HPDE6-E6E7 (cell line): ENCODE measurements around the gene FGFR4.
A peak's percentile ranks its signal among the peaks of the same experiment; 100 is the strongest.

ENCODE experiments used
- DNase-seq: peaks from one replicate; pipeline ENCODE4 v3.0.0; 2011; ENCODE audit warnings: missing footprints; ENCODE audit errors: extremely low spot score

Gene FGFR4

GRCh38 chr5:177132136-177133095, 45.7 kb downstream of the FGFR4 start:
- no peak for DNase-seq

- DNase-seq, result peak; percentile 63
Observed at GRCh38 chr5:177133096-177133852, 46.6 kb downstream of the FGFR4 start, which contains the start of gene NSD1. Gene NSD1 (plus strand): TSS chr5:177133773. CDS start chr5:177135104, 1,331 bp downstream.

GRCh38 chr5:177133853-177134696, 47.4 kb downstream of the FGFR4 start:
- DNase-seq, result no peak

- DNase-seq, result no peak
Observed at GRCh38 chr5:177134697-177135225, 48.0 kb downstream of the FGFR4 start.

GRCh38 chr5:177140312-177140711, 53.6 kb downstream of the FGFR4 start:
- DNase-seq, result no peak

- DNase-seq, result no peak
Observed at GRCh38 chr5:177141496-177141895, 54.8 kb downstream of the FGFR4 start.

GRCh38 chr5:177142098-177142611, 55.4 kb downstream of the FGFR4 start:
- no peak for DNase-seq

GRCh38 chr5:177142778-177143177, 56.1 kb downstream of the FGFR4 start:
- DNase-seq, result no peak

GRCh38 chr5:177146891-177147638, 60.4 kb downstream of the FGFR4 start:
- DNase-seq, result no peak
